Esophagus muscularis mucosa (tissue), 3 donors: ENCODE measurements around the gene AGAP5.

Experiments used
- EP300 ChIP-seq: sonication (generic); formaldehyde crosslinking; IDR thresholded peaks from one replicate; pipeline ENCODE4 v1.6.1; 2017; ENCODE audit warnings: antibody characterized with exemption
- TF ChIP-seq, protein P1 (sequence below), 3 experiments: fragments of 200-600 bp in 2 of 3; fragments of 450-650 bp in 1 of 3; sonication (generic) in 2 of 3; IDR thresholded peaks; one replicate each; pipeline ENCODE4 v1.5.1; 2017 to 2019; ENCODE audit warnings: antibody characterized with exemption in 3 of 3, mild to moderate bottlenecking in 2 of 3, moderate library complexity in 1 of 3

DNA sequence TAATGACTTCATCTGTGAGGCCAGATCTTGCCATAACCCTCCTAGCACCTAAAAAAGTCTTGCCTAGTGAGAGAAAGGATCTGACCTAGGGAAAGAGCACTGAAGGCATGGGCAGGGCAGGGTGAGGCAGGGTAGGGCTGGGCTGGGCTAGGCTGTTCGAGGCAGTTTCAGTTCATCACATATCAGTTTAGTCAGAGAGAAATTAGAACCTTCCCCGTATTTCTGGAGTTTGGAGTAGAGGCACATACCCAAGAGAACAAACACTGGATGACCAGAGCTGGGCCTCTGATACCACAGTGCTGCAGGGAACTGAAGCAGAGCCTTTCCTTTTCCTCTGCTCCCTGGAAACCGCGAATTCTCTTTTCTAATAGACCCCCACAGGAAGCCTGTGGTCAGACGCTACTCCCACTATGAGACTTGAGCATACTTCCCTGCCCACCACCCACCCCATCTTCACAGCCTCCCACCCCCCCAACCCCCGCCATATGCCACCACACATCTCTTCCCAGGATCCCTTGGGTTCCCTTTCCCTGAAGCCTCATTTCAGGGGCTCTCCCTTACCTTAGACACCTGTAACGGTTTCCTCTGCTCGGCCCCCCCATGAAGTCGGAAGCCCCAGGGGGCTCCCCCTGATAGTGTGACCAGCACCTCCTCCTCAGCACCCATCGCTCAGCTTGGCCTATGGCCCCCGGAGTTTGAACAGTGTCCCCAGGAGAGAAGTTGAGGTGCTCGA lies 42.5 kb downstream of the AGAP5 start:
- TF ChIP-seq, protein P1, sequence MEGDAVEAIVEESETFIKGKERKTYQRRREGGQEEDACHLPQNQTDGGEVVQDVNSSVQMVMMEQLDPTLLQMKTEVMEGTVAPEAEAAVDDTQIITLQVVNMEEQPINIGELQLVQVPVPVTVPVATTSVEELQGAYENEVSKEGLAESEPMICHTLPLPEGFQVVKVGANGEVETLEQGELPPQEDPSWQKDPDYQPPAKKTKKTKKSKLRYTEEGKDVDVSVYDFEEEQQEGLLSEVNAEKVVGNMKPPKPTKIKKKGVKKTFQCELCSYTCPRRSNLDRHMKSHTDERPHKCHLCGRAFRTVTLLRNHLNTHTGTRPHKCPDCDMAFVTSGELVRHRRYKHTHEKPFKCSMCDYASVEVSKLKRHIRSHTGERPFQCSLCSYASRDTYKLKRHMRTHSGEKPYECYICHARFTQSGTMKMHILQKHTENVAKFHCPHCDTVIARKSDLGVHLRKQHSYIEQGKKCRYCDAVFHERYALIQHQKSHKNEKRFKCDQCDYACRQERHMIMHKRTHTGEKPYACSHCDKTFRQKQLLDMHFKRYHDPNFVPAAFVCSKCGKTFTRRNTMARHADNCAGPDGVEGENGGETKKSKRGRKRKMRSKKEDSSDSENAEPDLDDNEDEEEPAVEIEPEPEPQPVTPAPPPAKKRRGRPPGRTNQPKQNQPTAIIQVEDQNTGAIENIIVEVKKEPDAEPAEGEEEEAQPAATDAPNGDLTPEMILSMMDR (IDR thresholded peaks at IDR 0.05) = no peak
- TF ChIP-seq EP300 = no peak
